Activated CD4-positive, alpha-beta T cell treated with anti-CD3 and anti-CD28 coated beads for 24 hours (primary cell): Measurements from ENCODE around the gene ASTN2.

Source experiments
- DNase-seq, 2 donors: peaks; one replicate each; pipeline ENCODE4 v3.0.0-alpha.2; 2020; ENCODE audit warnings: low read depth in 2 of 2

The ASTN2 gene

DNA sequence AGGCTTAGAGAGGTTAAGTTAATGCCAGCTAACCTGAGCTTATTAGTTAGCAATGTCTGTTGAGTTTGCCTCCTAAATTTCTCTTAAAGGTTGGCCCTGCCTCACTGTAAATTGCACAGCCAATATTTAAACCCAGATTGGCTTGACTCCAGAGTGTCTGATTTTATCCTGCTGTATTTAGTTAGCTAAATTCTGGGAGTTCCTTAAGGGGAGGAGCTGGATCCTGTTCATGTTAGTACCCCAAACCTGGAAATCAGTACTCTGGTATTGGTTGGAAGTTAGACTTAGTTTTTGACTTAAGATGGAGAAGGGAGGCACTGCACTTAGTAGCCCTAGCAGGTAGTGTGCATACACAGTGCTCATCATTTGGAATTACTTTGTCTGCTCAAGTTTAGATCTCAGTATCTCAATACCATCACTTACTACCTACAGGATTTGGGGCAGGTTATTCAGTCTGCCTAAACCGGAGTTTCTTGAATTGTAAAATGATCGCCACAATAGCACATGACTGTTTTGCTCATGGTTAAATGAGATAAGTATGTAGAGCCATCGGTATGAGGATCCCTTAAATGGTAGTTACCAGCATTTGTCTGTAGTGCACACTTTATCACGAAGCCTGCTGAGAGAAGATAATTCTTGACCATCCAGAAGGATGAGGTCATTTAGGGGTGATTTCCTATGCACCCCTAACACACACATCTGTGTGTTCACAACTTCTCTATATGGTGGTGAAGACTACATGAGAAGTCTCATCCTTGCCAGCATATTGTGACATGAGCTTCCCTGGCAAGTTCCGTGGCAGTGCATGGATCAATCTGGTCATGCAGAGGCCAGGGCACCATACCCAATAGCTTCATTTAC lies 992.5 kb downstream of the ASTN2 start:
- no peak for DNase-seq

DNA sequence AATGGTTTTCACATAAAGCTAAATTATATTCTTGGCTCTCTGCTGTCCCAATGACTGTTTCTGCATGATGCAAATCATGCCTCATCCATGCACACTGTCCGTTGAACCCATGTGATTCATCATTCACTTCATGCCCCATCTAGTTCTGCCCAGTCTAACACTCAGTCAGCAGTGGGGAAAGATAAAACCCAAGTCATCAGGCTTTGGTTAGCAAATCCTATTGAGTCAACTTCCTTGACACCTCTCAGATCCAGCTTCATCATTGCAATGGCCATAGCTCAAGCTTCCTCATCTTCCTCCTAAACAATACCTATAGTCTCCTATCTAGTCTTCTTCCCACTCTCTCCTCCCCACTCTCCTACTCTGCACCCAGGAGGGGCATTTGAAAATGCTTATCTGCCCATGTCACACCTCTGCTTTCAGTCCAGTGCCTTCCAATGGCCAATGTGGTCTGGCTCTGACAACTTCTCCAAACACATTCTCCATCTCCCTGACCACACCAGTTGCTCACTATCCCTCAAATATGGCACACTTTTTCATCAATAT lies 993.8 kb downstream of the ASTN2 start:
- no peak for DNase-seq

DNA sequence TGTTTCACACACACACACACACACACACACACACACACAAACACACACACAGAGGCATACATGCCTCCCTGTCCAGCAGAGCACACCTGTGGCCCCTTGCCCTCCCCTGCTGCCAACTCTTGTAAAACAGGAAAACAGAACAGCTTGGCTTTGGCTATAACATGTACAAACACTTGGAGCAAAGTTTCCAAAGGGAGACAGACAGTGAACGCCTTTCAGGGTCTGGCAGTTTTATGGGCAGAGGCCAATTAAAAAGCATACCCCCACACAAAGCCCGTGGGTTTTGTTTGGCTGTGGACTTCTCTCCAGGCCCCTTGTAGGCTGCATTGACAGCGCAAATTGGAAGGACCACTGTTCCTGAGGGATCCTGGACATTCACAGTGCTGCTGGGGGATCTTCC lies 995.7 kb downstream of the ASTN2 start:
- no peak for DNase-seq

DNA sequence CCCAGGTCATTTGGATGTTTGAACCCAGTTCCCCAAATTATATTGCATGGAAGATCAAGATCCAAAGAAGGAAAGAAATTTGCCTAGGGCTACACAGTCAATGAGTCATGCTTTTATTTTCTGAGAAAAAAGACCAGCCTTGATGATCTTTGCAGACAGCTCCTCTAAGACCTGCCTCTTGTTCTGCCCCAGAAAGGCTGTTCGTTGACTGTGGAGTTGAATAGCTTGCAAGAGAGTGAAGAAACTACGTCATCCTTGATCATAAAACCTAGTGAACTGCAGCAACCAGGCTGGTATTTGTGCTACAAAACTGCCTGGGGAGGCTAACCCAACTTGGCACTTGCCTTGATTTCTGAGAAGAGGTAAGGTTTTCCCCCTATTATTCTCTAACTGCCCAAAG lies 997.4 kb downstream of the ASTN2 start:
- DNase-seq = no peak

DNA sequence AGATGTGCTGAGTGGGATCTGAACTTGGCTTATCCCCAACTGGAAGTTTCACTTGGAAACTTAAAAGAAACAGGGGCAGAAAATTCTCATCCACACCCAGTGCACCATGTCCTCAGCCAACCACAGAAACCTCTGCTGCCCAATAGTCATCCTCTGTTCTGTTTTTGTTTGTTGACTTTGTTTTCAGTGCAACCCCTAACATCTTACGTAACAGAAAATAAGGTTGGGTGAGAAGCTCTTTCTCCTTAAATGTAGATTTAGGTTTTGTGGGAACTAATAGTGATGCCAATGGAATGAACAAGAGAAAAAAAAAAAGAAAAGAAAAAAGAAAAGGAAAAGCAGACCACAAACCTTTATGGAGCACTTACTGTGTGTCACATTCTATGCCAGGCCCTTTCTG lies 998.4 kb downstream of the ASTN2 start:
- DNase-seq = no peak

DNA sequence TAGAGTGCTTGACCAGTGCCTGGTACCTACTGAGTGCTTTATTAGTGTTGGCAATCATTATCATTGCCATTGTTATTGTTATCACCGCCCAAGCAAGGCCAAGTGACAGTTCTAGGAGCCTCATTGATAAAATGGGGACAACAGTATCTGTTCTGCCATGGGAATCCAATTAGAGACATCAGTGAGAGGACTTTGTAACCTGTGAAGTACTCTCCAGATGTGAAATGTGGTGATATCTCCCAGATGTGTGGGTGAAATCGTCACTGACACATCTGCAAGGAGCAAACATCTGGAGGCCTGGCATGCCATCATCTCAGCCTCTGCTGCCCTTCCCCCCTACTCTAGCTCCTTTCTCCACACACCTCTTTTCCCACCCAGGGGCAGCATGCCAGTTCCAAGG lies 1000.5 kb downstream of the ASTN2 start:
- no peak for DNase-seq

DNA sequence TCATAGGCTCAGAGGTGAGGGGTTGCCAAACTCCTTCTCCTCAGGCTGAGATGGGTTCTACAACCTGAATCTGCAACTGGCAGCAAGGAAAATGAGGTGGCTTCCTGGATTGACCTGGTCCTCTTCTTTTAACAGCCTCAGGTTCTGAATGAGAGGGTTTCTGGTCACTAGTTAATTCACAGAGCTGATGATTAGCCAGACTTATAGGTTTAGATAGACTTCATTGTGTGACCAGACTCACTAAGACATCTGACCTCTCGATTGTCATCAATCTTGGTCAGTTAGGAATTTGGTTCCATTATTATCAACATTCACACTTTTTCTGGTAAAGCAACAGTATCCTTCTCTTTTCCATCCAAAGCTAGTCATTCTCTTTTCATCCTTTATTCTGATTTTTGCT lies 1003.4 kb downstream of the ASTN2 start:
- DNase-seq = no peak

DNA sequence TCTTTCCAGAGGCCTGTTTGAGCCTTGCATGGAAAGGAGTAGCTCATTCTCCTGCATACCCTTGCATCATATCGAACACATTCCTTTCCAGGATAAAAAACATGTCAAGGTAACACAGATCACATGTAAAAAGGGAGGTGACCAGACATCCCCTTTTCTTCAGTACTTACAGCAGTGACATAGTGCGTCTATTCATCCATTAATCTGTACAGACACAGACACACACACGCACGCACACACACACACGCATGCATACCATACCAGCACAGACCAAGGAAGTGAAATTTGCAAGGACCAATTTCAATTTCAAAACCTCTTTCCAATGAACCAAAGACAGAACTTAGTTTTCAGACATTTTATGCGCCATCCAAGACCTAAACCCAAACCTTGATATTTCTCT lies 1005.2 kb downstream of the ASTN2 start:
- no peak for DNase-seq

DNA sequence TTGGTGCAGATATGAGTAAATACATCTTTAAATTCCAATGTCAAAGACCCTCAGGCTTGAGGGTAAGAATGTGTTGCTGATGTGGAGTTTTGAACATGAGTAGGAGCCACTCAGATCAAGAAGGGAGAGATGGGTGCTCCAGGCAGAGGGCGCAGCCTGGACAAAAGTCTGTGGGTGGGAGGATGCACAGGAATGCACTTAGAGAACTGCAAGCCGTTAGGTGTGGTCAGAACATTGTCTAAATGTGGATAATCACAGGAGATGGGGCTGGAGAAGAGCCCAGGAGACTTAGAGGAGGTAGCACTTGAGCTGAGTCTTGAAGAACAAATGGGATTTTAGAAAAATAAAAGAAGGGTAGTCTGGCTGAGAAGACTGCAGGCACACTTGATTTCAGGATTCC lies 1005.7 kb downstream of the ASTN2 start:
- DNase-seq = no peak

DNA sequence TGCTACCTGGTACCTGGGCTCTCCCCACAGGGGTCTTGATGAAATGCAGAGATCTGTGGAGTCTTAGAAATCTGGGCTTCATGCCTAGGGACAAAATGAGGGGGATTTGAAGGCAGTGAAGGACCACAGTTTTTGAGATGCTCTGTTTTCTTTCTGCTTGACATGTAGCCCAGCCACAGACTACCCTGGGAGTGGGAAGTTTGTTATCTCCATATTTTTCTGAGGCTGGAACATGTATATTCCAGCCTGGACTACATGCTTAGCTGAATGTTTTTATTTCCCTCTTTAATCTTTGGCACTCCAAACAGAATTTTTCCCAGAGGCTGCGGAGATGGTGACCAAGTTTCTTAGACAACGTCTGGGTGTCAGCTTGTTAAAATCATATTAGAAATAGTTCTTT lies 1008.4 kb downstream of the ASTN2 start:
- DNase-seq = no peak

DNA sequence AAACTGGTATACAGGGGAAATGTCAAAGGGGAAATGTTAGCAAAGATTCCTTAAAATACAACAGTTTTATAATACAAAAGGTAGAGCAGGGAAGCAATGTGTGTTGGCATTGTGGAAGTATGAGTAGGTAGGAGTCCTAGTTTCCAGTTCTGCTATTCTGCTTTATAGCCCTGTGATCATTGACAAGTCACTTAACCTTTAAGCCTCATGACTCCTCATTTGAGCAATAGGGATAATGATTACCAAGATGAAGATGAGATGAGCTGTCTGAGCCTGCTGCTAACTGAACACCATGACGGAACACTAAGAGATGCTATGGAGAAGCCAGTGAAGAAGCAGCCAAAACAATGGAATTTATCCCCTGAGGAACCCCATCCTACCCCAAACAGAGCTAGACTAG lies 1009.5 kb downstream of the ASTN2 start:
- DNase-seq = no peak

DNA sequence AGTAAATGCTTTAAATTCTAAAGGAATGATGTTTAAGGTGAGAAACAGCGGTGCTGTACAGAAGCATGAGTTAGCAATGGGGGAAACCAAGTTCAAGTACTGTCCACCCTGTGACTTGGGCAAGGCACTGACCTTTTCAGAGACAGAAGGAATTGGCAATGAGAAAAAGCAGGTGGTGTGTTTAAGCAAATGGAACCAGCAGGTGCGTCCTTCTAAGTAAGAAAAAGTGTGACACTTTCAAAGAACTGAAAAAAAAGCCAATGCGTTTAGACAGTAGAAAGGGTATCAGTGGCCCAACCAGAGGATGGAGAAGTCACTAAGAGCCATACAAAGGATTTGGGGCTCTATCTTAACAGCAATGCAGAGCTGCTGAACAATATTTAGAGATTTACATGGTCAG lies 1010.6 kb downstream of the ASTN2 start:
- DNase-seq = no peak

DNA sequence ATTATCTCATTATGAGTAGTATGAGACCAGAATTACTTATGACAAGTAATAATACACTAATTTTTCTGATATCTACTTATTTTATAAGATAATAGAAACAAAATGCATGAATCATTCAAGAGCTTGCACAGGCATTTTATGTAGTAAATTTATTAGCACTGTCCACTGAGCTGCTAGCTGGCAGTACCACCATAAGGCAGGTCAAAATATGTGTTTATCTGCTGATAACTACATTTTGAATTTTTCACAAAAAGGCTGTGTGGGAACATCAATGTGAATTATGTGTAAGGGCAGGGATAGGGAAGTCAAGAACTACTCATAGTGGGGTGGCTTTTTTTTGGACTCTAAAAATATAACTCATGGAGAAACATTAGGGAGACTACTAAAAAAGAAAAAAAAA lies 1011.7 kb downstream of the ASTN2 start:
- DNase-seq = no peak

DNA sequence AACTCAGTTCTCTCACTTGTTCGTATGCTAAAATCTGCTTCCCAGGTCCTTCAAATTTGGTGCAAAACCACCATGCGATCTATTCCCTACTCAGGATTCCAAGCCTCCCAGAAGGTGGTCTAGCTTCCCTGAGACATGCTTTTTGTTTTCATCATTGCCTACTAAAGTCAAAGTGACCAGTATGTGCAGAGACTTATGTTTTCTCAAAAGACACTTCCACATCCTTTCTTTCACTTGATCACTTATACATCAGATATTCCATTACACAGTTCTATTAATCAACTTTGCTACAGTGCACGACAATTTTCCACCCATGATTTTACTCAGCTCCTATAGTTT lies 1019.2 kb downstream of the ASTN2 start:
- no peak for DNase-seq

DNA sequence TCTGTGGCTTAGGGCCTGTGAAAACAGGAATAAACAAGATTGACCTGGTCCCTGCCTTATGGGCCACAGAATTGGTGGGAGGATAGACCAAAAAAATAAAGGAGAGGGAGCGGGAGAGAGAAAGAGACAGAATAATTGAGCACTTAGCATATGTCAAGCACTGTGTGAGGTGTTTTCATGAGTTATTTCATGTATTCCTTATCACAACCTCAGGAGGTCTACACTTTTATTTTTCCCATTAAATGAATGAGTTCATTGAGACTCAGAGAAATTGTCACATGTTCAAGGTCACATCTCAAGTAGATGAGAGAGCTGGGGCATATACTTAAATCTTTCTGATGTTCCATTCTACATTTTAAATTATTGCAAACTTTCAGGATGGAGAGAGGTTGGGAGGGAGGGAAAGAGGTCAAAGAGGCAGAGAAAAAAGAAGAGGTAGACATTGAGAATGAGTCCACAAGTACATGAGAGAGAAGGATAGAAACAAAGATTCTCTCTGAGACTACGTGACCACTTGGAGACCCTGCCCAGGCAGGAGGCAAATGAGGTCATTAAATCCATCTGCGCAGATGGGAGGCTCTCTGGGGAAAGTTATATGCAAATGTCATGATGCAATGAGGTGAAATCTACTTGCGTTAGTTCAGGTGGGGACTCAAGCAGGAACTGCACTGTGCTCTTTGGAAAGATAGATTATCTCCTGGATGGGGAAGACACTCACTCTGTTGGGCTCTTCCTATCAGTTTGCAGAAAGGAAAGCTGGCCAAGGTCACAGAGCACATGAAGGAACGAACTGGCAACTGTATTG lies 1019.8 kb downstream of the ASTN2 start:
- no peak for DNase-seq

DNA sequence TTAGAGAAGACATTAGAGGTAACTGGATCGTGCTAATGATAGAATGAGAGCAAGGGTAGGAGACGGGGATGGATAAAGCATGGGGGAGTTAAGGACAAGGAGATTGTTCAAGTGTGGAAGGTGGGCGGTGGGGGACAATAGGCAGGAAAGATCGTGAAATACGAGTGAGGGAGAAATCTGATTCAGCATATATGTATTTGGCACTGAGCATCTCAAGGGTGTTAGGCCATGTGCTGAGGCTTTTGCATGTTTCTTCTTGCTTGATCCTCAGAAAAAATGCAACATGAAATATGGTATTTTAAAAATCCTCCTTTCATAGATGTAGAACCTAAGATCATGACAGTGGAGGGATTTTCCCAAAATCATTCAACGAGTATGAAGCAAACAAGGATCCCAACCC lies 1020.8 kb downstream of the ASTN2 start:
- DNase-seq = no peak

DNA sequence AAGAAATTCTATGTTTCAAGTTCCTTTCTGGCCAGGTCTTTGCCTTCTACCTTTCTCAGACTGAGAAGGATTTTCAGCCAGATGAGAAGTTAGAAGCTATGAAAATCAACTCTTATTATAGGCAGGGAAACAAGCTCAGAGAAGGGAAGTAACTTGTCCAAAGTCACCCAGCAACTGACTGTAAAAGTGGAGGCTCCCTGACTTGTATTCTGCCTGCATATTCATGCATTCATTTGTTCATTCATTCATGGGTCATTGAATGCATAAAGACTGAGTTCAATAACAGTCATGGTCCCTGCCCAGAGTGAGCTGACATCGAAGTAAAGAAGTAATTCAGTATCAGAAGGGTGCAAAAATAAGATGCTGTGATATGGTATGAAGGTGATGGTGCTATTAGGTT lies 1021.7 kb downstream of the ASTN2 start:
- no peak for DNase-seq

DNA sequence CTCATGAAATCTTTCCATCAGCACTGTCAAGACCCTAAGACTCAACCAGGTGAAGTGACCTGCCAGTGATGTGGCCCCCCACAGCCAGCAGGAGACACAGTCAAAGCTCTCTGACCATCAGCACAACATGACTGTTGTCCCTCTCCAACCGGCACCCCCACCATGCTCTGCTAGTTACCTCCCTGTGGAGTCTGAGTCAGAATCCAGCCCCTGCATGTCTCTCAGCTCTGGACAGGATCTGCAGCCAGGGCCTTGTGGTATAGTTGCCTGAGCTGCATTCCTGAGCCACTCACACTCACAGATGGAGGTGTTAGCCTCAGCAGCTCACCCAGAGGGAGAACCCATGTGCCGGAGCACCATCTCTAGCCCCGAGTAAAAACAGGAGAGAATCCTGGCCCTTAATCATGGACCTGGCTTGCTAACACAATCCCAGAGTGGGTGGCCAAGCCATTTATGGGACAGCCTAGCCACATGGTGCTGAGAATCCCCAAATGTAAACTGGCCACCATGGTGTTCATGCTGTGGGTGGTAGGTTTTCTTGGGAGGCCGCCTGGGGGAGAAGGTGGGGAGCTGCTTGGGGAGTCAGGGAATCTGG lies 1023.5 kb downstream of the ASTN2 start:
- no peak for DNase-seq

DNA sequence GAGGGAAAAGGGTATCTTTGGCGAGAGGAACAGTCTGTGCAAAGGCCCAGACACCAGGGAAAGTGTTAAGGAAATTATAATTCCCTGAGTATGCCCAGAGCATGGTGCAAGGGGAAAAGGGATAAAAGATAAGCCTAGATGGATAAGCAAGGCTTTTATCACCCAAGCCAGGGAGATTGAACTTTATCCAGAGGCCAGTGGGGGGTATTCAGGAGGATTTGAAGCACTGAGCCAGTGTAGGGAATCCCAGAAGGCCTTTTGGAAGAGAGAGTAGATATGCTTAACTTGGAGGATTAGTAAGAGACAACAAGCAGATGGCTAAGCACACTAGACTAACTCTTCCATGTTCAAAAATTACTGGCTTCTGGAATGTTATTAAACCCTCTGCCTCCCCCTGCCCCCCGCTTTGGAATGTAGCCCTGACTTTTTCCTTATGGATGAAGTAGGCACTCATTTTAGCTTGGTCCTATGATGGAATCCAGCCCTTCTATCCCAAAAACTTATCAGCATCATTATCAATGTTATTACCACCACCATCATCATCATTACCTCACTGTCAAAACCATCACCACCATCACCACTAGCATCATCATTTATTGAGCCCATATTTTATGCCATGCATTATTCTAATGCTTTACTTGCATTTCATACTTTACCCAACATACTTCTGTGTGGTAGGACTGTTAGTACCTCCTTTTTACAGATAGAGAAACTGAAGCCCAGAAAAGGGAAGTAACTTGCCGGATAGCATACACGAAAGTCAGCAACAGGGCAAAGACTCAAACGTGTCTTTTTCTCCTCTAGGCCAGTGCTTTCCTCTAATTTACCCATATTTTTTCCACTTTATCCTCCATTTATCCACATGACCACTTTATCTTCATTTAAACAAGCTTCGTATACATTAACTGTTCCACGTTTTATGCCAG lies 1024.3 kb downstream of the ASTN2 start:
- no peak for DNase-seq

DNA sequence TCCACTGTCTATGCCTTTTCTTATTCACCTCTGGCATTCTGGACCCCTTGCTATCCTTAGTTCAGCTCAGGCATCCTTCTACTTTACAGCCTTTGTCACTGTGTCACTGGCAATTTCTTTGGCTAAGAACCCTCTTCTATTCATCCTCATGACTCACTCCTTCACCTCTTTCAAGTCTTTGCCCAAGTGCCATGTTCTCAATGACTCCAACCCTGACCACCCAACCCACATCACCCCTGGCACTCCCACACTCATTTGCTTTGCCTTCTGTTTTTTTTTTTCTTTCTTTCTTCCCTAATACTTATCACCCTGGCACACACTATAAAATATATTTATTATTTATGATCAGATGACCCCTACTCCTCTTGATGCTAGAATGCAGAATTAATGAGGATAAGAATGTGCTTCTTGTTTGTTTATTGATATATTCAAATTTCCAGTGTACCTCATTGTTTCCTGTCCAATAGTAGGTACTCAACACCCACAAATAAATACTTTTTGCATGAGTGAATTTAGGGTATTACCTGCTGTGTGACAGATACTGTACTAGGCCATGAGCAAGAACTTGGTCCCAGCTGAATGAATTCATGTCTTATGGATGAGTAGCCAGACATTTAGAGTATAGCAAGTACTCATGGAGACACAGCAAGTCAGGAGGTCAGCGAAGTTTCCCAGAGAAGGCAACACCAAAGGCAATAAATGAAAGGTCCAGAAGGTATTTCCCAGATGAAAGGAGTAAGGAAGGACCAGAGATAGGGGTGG lies 1025.1 kb downstream of the ASTN2 start:
- DNase-seq = no peak
